Immature natural killer cell (primary cell): ENCODE results near the gene FAM110C. TPM values are rescaled to one million over a fixed set of nuclear protein-coding genes. Genes with fewer than 3 reads are reported as not detected.

Experiments
- DNase-seq, 3 donors: peaks; one replicate each; pipeline ENCODE4 v3.0.0; 2022; ENCODE audit warnings: mixed read lengths in 1 of 3
- H3K27ac Mint-ChIP-seq, 6 donors: one replicate each; pipeline ENCODE4 v1.8.0; 2020; ENCODE audit warnings: mixed read lengths in 6 of 6, mild to moderate bottlenecking in 5 of 6, inconsistent platforms in 4 of 6, moderate library complexity in 3 of 6
- H3K27me3 Mint-ChIP-seq, 3 donors: one replicate each; pipeline ENCODE4 v1.8.0; 2020 to 2021; ENCODE audit warnings: low read depth in 3 of 3, mild to moderate bottlenecking in 3 of 3, mixed read lengths in 3 of 3, moderate library complexity in 3 of 3, inconsistent platforms in 1 of 3
- H3K36me3 Mint-ChIP-seq, 3 donors: one replicate each; pipeline ENCODE4 v1.8.0; 2020; ENCODE audit warnings: mixed read lengths in 3 of 3, inconsistent platforms in 2 of 3, mild to moderate bottlenecking in 2 of 3
- H3K4me1 Mint-ChIP-seq, 2 donors: one replicate each; pipeline ENCODE4 v1.8.0; 2020; ENCODE audit warnings: inconsistent platforms in 2 of 2, mild to moderate bottlenecking in 2 of 2, mixed read lengths in 2 of 2, moderate library complexity in 1 of 2
- H3K4me3 Mint-ChIP-seq, 5 donors: one replicate each; pipeline ENCODE4 v1.8.0; 2020; ENCODE audit warnings: mild to moderate bottlenecking in 5 of 5, mixed read lengths in 5 of 5, inconsistent platforms in 3 of 5, moderate library complexity in 3 of 5
- H3K9me3 Mint-ChIP-seq, 6 donors: one replicate each; pipeline ENCODE4 v1.8.0; 2020; ENCODE audit warnings: mild to moderate bottlenecking in 6 of 6, mixed read lengths in 6 of 6, inconsistent platforms in 4 of 6, moderate library complexity in 3 of 6
- polyA plus RNA-seq, 3 donors: library from polyadenylated mRNA; unstranded; fragments of 300-500 nt; fragmentation: Illumina TruSeq; gene quantifications; one replicate each; pipeline ENCODE4 v1.2.3, GENCODE V29; 2021

The FAM110C gene
- polyA plus RNA-seq, 3 donors from 2014 or later: 1.9 to 2.8 TPM; not detected in 1

DNA sequence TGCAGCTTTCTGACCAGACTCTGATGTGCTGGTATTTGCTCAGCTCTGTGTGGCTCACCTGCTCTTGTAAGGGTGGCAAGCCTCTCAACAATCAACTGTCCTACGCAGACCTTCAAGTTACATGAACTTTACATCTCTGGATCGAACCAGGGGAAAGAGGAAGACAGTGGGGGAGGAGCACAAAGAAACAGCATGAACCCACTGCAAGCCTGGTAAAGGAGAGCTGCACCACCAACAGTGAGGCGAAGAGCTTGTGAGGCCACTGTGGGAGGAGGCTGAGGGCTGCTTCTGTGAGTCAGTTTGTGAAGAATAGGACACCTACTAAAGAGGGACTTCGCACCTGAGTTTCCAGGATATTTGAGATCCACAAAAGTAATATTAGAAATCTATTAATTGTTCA, 18.8 kb upstream of the FAM110C start:
- Mint-ChIP-seq H3K4me1 (no peaks in the 10 kb centered on the region), H3K4me3 (no peak overlapping the region), H3K27me3 (peaks cover 0 to 14% (median 3%) of the 10 kb centered on the region in 3 donors), H3K27ac (no peak overlapping the region), H3K36me3 (no peaks in the 10 kb centered on the region), H3K9me3 (peaks cover 0 to 2% (median 0%) of the 10 kb centered on the region in 6 donors)
- DNase-seq: no peak

- no peak overlapping the region for H3K4me3 Mint-ChIP-seq
- no peaks in the 10 kb centered on the region for H3K4me1 Mint-ChIP-seq
- H3K9me3 Mint-ChIP-seq: peaks cover 0 to 16% (median 3%) of the 10 kb centered on the region in 6 donors
- peaks cover 0 to 6% (median 3%) of the 10 kb centered on the region in 3 donors for H3K27me3 Mint-ChIP-seq
- H3K27ac Mint-ChIP-seq: no peak overlapping the region
- DNase-seq: no peak
- H3K36me3 Mint-ChIP-seq: no peaks in the 10 kb centered on the region
Observed at GRCh38 chr2:55587-56448, 9.5 kb upstream of the FAM110C start.

DNA sequence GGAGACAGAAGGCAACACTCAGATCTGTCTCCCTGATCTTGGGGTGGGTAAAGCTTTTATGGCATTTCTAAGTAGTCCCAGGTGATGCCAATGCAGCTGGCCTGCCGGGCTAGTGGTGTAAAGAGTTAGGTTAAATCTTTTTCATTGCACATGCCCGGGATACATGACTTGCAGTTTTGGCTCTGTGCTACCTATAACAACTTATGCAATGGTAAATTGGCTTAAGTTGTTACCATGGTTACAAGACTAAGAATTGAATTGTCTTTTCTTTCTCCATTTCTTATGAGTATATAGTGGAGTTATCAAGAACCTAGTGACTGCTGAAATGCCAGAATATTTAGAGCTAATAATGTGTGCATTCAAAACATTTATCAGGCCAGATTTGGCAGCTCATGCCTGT, 5.3 kb upstream of the FAM110C start:
- no peak overlapping the region for H3K27ac Mint-ChIP-seq
- H3K4me3 Mint-ChIP-seq: no peak overlapping the region
- DNase-seq: no peak

DNA sequence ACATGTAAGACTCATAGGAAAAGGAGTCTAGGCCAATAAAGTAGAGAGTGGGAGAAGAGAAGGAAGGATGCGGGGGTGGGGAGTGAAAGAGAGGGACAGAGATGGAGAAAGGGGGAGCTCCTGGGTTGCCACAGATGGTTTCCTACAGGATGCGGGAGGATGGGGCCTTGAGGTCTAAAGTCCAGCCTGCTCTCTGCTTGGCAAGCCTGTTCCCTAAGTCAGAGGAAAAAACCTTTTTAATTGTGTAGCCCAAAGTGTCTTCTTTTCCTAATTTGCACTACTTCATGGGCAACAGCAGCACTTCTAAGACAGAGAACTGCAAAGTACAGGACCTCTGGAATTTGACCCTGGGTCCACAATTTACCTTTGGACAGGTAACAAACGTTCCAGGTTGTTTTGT, 1.4 kb upstream of the FAM110C start:
- no peaks in the 10 kb centered on the region for H3K36me3 Mint-ChIP-seq
- no peak overlapping the region for H3K27ac Mint-ChIP-seq
- H3K4me3 Mint-ChIP-seq: peak overlapping the region in 4 of 5 donors; percentile 26 to 88 (median 86)
- peaks cover 31 to 36% of the 10 kb centered on the region in 2 donors for H3K4me1 Mint-ChIP-seq
- peaks cover 4 to 28% (median 11%) of the 10 kb centered on the region in 3 donors for H3K27me3 Mint-ChIP-seq
- no peaks in the 10 kb centered on the region for H3K9me3 Mint-ChIP-seq
- DNase-seq: no peak

More for the DNA sequence above, 5.3 kb upstream of the FAM110C start:
- Mint-ChIP-seq H3K4me1 (peaks cover 8 to 9% of the 10 kb centered on the region in 2 donors), H3K9me3 (no peaks in the 10 kb centered on the region), H3K36me3 (no peaks in the 10 kb centered on the region), H3K27me3 (peaks cover 0 to 4% (median 4%) of the 10 kb centered on the region in 3 donors)

DNA sequence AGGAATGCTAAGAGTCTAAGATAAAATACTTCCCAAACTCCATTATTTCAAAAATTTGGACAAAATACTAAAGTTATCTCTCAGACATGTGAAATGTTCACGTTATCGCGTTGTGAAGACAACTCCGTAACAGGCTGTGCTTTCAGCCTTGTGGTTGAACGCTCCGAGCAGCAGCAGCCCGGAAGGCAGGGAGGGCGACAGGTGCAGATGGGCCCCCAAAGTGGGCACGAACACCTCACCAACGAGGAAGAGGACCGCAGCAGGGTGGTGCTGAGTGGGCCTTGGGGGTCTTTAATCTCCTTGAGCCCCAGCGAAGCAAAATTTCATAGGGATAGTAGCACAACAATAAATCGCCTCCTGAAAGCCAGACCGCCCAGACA, 1.0 kb upstream of the FAM110C start:
- DNase-seq: no peak
- H3K27ac Mint-ChIP-seq: peak overlapping the region in 3 of 6 donors; percentile 44 to 85 (median 56)
- H3K4me3 Mint-ChIP-seq: peak overlapping the region; percentile 26 to 88 (median 85)
- peaks cover 0 to 1% (median 0%) of the 10 kb centered on the region in 3 donors for H3K36me3 Mint-ChIP-seq
- H3K27me3 Mint-ChIP-seq: peaks cover 4 to 28% (median 11%) of the 10 kb centered on the region in 3 donors
- H3K4me1 Mint-ChIP-seq: peaks cover 31 to 36% of the 10 kb centered on the region in 2 donors
- H3K9me3 Mint-ChIP-seq: no peaks in the 10 kb centered on the region

DNA sequence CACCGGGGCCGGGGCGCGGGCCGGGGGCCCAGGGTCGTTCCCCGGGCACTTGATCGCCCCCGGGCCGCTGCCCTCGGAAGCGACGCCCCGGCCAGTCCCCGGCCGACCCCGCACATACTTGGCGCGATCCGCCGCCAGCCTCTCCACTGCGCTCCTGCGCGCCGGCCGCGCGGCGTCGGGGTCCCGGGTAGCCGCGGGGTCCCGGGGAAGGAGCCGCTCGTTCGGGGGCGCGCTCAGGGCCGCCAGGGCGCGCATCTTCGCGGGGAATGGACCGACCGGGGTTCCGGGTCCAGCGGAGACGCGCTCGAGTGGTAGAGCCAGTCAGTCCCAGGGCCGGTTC, 204 bp downstream of the FAM110C start:
- peaks cover 0 to 5% (median 3%) of the 10 kb centered on the region in 3 donors for H3K36me3 Mint-ChIP-seq
- H3K27ac Mint-ChIP-seq: no peak overlapping the region
- peaks cover 31 to 36% of the 10 kb centered on the region in 2 donors for H3K4me1 Mint-ChIP-seq
- H3K27me3 Mint-ChIP-seq: peaks cover 5 to 30% (median 11%) of the 10 kb centered on the region in 3 donors
- no peaks in the 10 kb centered on the region for H3K9me3 Mint-ChIP-seq
- H3K4me3 Mint-ChIP-seq: peak overlapping the region in 3 of 5 donors; percentile 48 to 88 (median 61)
- DNase-seq: no peak

GRCh38 chr2:45342-46130, 769 bp downstream of the FAM110C start:
- no peaks in the 10 kb centered on the region for H3K9me3 Mint-ChIP-seq
- peaks cover 5 to 30% (median 11%) of the 10 kb centered on the region in 3 donors for H3K27me3 Mint-ChIP-seq

GRCh38 chr2:44748-45341, 1.5 kb downstream of the FAM110C start:
- Mint-ChIP-seq H3K4me1 (peaks cover 31 to 36% of the 10 kb centered on the region in 2 donors), H3K27ac (peak overlapping the region in 3 of 6 donors; percentile 45 to 71 (median 53)), H3K9me3 (no peaks in the 10 kb centered on the region), H3K4me3 (peak overlapping the region; percentile 72 to 87 (median 78)), H3K36me3 (peaks cover 3 to 13% (median 12%) of the 10 kb centered on the region in 3 donors), H3K27me3 (peaks cover 5 to 30% (median 11%) of the 10 kb centered on the region in 3 donors)
- no peak for DNase-seq

More at GRCh38 chr2:45342-46130, 769 bp downstream of the FAM110C start:
- H3K4me1 Mint-ChIP-seq: peaks cover 31 to 36% of the 10 kb centered on the region in 2 donors
- peak overlapping the region; percentile 72 to 87 (median 78) for H3K4me3 Mint-ChIP-seq
- peak overlapping the region in 2 of 6 donors; percentile 53 to 71 for H3K27ac Mint-ChIP-seq
- DNase-seq: peak in 2 of 3 donors; percentile 7 to 12
- H3K36me3 Mint-ChIP-seq: peaks cover 3 to 10% (median 9%) of the 10 kb centered on the region in 3 donors

GRCh38 chr2:42788-43187, 3.5 kb downstream of the FAM110C start:
- H3K4me1 Mint-ChIP-seq: peaks cover 31 to 35% of the 10 kb centered on the region in 2 donors
- DNase-seq: no peak
- H3K27ac Mint-ChIP-seq: no peak overlapping the region
- H3K27me3 Mint-ChIP-seq: peaks cover 5 to 30% (median 11%) of the 10 kb centered on the region in 3 donors
- peaks cover 3 to 24% (median 20%) of the 10 kb centered on the region in 3 donors for H3K36me3 Mint-ChIP-seq
- H3K9me3 Mint-ChIP-seq: no peaks in the 10 kb centered on the region
- H3K4me3 Mint-ChIP-seq: no peak overlapping the region

GRCh38 chr2:40465-40864, 5.8 kb downstream of the FAM110C start:
- no peak for DNase-seq
- H3K27me3 Mint-ChIP-seq: peaks cover 7 to 31% (median 7%) of the 10 kb centered on the region in 3 donors
- peaks cover 22 to 26% of the 10 kb centered on the region in 2 donors for H3K4me1 Mint-ChIP-seq
- H3K9me3 Mint-ChIP-seq: no peaks in the 10 kb centered on the region
- H3K36me3 Mint-ChIP-seq: peaks cover 3 to 25% (median 24%) of the 10 kb centered on the region in 3 donors
- H3K27ac Mint-ChIP-seq: no peak overlapping the region
- no peak overlapping the region for H3K4me3 Mint-ChIP-seq

DNA sequence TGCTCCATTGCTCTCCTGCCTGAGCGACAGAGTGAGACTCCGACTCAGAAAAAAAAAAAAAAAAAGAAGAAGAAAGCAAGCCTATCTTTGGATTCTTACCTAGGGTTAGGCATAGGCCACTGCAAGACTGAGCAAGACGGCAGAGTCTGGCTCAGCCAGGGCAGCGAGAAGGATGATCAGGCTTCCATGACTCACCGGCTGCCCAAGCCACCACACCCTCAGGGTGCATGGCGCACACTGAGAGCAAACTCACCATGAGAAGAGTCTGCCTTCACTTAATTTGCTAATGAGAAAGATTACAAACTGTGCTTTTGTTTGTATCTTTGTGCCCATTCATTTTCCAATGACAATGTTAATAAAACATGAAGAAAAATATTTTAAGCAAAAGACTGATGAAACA, 8.2 kb downstream of the FAM110C start:
- no peak for DNase-seq
- H3K9me3 Mint-ChIP-seq: no peaks in the 10 kb centered on the region
- H3K27me3 Mint-ChIP-seq: peaks cover 0 to 12% (median 3%) of the 10 kb centered on the region in 3 donors
- H3K27ac Mint-ChIP-seq: no peak overlapping the region
- peaks cover 3 to 29% (median 24%) of the 10 kb centered on the region in 3 donors for H3K36me3 Mint-ChIP-seq
- peaks cover 15 to 16% of the 10 kb centered on the region in 2 donors for H3K4me1 Mint-ChIP-seq
- H3K4me3 Mint-ChIP-seq: no peak overlapping the region

DNA sequence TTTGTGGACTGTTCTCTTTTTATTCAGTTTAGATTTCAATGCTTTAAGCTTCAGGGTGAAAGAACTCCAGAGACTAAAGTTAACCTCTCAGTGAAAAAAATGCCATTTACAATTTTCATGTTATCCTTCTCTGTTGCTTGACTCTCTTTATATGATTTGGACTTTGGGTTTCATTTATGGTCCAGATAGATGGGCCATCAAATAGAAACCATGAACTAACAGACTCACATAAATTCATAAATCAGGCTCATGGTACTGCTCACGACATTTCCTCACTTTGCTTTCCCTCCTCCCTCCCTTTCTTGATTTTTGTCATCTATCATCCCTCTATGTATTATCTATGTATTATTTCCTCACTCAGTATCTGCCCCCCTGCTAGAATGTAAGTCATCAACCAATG, 10.0 kb downstream of the FAM110C start:
- DNase-seq: no peak
- Mint-ChIP-seq H3K9me3 (no peaks in the 10 kb centered on the region), H3K36me3 (peaks cover 3 to 25% (median 19%) of the 10 kb centered on the region in 3 donors), H3K4me3 (no peak overlapping the region), H3K27ac (no peak overlapping the region), H3K27me3 (peaks cover 0 to 4% (median 3%) of the 10 kb centered on the region in 3 donors), H3K4me1 (peaks cover 14 to 17% of the 10 kb centered on the region in 2 donors)

GRCh38 chr2:35852-36251, 10.5 kb downstream of the FAM110C start:
- DNase-seq: no peak
- Mint-ChIP-seq H3K36me3 (peaks cover 3 to 23% (median 17%) of the 10 kb centered on the region in 3 donors), H3K9me3 (no peaks in the 10 kb centered on the region), H3K27me3 (peaks cover 0 to 4% (median 3%) of the 10 kb centered on the region in 3 donors), H3K27ac (no peak overlapping the region), H3K4me1 (peaks cover 14 to 17% of the 10 kb centered on the region in 2 donors), H3K4me3 (no peak overlapping the region)
